Renal cortical epithelial cell (primary cell): ENCODE data around the gene NRXN3. TPM values are rescaled to one million over a fixed set of nuclear protein-coding genes. Genes with fewer than 3 reads are reported as not detected.
"Not testable (repeated sequence)": the region's sequence is repeated elsewhere in the genome, so short reads cannot be mapped to it uniquely, and the experiment has no call there.

Source experiments
- DNase-seq: peaks from one replicate; pipeline ENCODE4 v3.0.0-alpha.2; 2011; ENCODE audit warnings: low read depth
- total RNA-seq: library from RNA; depleted of rRNA; stranded (reverse); fragments of >200 nt; gene quantifications from 2 replicates; pipeline ENCODE4 v1.2.3, GENCODE V29; 2014

Gene NRXN3
- total RNA-seq, 1 donor from 2014 or later = 2.9 TPM

DNA sequence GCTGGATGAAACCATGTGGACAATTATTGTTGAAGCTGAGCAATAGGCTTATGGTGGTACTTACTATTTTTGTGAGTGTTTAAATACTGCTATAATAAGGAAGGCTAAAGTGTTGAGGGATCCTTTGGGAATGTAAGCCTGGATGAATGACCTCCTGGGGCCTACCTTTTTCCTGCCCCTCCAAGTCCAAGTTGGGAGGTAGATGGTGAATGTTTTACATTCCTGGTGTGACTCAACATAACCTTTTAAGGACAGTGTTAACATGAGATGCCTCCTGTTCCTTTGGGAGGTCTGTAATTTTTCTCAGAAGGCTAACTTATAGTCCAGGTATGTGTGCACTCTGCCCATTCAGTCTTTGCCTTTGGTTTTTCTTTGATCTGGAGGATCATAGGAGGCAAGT is 315.9 kb downstream of the NRXN3 start:
- DNase-seq = peak; percentile 26

DNA sequence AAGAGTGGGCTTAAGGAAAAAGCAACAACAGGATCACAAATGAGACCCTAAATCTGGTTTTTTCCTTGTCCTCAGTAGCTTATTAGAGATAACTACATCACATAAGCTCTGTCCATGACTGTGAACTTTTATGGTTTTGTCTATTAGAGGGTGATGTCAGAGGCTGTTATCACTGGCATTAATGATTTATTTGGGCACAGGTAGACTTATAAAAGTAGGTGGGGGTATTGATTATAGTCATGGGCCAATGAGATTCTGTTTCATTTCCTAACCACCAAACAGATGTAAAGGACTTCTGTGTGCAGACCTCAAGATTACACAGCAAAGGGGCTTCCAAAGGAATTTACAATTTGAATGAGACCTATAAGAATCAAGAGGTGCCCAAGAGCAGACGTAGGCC is 316.4 kb downstream of the NRXN3 start:
- no peak for DNase-seq

- not testable (repeated sequence) for DNase-seq
These were observed 317.4 kb downstream of the NRXN3 start for GRCh38 chr14:78487573-78487972.

- DNase-seq = no peak
These were observed 318.8 kb downstream of the NRXN3 start for GRCh38 chr14:78488938-78489337.

DNA sequence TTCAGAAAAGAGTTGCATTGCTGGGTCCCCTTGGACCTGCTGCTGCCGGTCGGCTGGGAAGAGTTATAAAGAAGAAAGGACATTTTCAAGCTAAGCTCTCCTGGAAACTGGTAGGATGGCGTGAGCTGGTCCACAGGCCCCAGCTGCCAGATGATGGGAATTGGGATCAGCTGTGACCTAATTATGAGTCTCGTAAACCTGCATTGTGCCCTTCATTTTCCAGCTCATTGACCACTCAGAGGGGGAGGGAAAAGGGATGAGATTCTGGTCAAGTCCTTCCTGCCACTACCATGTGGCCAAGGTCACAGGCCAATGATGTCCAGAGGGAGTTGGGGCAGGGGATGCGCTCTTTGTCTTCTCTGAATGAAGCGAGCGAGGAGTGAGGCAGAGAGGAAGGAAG is 320.9 kb downstream of the NRXN3 start:
- no peak for DNase-seq

DNA sequence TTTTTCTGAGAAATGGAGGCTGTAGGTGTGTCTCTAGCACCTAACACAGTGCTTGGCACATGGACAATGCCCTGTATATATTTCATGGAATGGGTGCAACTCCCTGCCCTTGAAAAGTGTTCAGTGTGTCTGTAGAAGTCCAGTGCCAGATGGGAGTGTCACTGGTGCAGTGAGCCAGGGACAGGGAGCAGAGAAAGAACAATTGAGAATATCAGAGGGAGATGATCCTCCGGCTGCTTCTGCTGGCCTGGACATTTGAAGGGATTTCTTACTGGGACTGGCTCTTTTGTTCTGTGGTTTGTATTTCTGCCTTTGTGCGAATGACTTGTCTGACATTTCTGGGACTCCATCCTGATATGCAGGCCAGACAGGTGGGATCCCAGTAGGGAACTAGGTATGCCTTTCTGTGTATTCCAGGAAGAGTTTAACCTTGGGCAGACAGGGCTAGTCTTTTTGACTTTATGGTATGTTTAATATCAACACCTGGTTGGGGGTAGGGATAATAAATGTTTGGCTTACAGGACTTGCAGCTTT is 328.0 kb downstream of the NRXN3 start:
- DNase-seq = no peak

DNA sequence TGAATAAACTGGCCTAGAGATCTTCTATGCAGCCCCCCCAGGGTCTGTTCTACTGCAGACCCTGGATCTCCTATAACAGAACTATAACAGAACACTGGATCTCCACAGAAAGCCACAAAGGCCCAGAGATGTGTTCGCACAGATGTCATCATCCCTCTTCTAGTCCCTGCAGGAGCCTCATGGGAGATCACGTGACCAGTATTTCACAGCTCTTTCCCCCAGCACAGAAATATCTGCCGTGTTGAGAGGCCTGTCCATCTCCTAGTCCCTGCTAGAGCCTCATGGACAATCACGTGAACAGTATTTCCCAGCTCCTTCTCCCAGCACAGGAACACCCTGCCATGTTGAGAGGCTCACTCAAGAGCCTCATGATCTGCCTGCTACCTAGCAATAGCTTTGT is 331.7 kb downstream of the NRXN3 start:
- DNase-seq = no peak

DNA sequence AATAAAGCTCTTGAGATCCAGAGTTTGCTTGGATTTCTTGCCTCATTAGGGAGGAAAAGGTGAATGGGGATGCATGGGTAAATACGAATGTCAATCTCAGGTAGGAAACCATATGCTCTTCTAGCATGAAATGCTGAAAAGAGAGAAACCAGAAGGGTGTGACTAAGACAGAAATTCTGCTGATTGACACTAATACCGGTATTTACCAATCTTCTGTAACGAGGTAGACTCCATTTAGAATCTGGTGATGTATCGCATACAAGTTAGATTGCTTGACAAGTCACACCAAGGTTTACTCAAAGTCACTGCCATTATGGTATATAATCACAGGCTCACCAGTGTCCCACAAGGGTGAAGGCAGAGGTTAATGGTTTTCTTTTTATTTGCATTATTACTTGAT is 337.9 kb downstream of the NRXN3 start:
- DNase-seq = no peak

- DNase-seq = no peak
These were observed 339.3 kb downstream of the NRXN3 start for GRCh38 chr14:78509516-78509915.

DNA sequence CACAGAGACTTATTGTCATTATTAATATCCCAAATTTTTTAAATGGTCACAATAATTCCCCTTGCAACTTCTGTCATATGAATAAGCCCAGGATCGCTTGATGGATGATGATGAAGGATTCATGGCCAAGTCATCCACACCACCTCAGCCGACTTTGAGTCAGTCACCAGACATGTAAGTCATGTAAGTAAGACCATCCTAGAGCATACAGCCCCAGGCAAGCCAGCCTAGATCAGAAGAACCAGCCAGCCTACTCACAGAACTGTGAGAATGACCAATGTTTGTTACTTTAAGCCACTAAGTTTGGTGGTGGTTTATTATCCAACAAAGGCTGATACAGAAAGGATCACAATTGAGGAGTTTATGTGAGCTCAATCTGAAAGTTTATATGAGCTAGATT is 341.8 kb downstream of the NRXN3 start:
- DNase-seq = no peak

- peak; percentile 30 for DNase-seq
These were observed 349.7 kb downstream of the NRXN3 start for GRCh38 chr14:78519863-78520262.

- no peak for DNase-seq
These were observed 354.0 kb downstream of the NRXN3 start for GRCh38 chr14:78524196-78524595.

GRCh38 chr14:78524766-78525165 is 354.6 kb downstream of the NRXN3 start:
- no peak for DNase-seq

GRCh38 chr14:78530078-78530477 is 359.9 kb downstream of the NRXN3 start:
- DNase-seq = peak; percentile 26

DNA sequence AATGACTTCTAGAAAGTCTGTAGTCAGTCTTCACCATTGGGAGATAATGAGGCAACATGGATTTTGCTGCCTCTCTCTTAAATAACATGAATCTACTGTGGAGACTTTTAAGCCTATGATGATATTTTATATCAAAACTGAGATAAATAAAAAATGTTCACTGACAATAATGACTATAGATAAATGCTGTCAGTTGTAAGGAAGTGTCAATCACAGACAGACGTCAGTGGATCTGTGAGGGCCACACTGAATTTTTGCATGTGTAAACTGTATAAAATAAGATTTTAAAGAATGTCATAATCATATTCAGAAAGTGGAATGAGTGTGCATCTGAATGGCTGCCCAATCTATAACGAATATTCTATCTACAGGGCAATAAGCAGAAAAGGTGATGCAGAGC is 364.0 kb downstream of the NRXN3 start:
- DNase-seq = no peak

GRCh38 chr14:78535041-78535440 is 364.9 kb downstream of the NRXN3 start:
- no peak for DNase-seq

- not testable (repeated sequence) for DNase-seq
These were observed 371.6 kb downstream of the NRXN3 start for GRCh38 chr14:78541788-78542187.

GRCh38 chr14:78543433-78543832 is 373.3 kb downstream of the NRXN3 start:
- no peak for DNase-seq

DNA sequence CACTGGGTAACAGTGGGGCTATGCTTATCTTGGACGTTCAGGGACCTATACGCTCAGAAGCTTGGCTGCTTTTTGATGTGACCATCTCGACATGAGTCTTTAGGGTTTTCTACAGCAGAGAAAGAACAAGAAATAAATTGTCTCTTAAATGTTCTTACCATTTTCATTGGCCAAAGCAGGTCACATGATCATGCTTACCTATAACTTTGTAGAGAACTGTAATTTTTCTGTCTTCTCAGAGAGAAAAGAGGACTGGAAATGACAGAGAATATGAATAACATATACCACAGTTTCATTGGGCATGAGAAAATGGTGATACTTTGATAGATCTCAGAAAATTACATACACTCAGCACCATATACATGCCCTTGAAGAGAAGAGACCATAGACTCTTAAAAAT is 390.9 kb downstream of the NRXN3 start:
- no peak for DNase-seq

DNA sequence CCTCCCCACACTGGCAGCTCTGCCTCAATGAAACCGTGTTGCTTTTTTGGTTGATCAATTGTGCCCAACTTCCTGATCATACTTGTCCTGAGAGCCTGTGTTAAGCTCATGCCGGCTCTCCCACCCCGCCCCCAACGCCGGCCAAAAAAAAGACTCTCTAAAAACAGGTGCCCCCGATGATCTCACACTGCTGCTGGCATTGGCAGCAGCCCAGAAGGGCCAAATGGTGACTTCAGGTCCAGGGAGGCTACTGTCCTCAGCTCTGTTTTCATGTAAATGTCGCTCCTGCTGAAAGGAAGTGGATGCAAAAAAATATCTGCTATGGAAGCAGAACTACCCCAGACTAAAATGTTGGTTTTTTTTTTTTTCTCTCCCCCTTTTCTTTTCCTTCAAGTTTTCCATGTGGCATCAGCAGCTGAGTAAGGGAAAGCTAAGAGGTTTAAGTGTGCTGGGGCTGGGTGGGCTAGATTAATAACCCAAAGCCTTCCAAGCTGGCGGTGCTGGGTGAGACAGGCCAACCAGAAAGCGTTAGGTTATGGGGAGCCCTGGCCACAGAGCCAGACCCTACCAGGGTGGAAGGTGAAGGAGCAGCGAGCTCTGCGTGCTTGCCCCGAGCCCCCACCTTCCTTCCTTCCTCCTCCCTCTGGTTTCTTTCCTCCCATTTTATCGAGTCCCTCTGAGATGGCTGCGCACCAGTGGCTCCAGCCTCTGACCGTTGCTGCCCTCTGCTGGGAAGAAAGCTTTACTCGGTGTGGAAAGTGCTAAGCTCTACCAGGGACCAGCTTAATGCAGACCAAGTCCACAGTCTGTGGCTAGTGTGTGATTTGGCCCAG is 396.1 kb downstream of the NRXN3 start:
- DNase-seq = peak; percentile 62

- no peak for DNase-seq
These were observed 396.6 kb downstream of the NRXN3 start for GRCh38 chr14:78566859-78567172.

GRCh38 chr14:78567343-78567742 is 397.2 kb downstream of the NRXN3 start:
- peak; percentile 9 for DNase-seq

DNA sequence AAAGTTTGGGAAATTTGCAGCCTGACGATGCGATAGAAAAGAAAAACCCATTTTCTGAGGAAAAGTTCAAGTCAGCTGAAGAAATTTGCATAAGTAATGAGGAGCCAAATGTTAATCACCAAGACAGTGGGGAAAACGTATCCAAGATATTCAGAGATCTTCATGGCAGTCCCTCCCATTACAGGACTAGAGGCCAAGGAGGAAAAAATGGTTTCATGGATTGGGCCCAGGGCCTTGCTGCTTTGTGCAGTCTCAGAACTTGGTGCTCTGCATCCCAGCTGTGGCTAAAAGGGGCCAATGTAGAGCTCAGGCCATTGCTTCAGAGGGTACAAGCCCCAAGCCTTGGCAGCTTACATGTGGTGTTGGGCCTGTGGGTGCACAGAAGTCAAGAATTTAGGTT is 403.6 kb downstream of the NRXN3 start:
- DNase-seq = not testable (repeated sequence)
